CD14-positive monocyte (primary cell): ENCODE results near the gene AKR1C1. TPM values are rescaled to one million over a fixed set of nuclear protein-coding genes. Genes with fewer than 3 reads are reported as not detected.
"Not testable (repeated sequence)": the region's sequence is repeated elsewhere in the genome, so short reads cannot be mapped to it uniquely, and the experiment has no call there.

ENCODE experiments used
- DNase-seq, 3 donors: peaks; one replicate each; pipeline ENCODE4 v3.0.0-alpha.2; 2011 to 2022
- H2AFZ ChIP-seq: 2 replicates; pipeline ENCODE4 v1.6.0; 2012; ENCODE audit warnings: mild to moderate bottlenecking, low read depth, low read length, inconsistent platforms; ENCODE audit not compliant: insufficient read depth, poor library complexity, severe bottlenecking
- H3K27ac ChIP-seq, 2 donors: 1 replicate in 1 of 2; 2 replicates in 1 of 2; pipeline ENCODE4 v1.5.1; 2012 to 2013; ENCODE audit warnings: low read length in 2 of 2, control low read depth in 1 of 2, inconsistent platforms in 1 of 2, low read depth in 1 of 2, mild to moderate bottlenecking in 1 of 2
- H3K27me3 ChIP-seq, 2 donors: one replicate each; pipeline versions ENCODE4 v1.6.0 to v1.6.1; 2011 to 2013; ENCODE audit warnings: low read length in 2 of 2; ENCODE audit not compliant: control insufficient read depth in 2 of 2, insufficient read depth in 2 of 2
- H3K36me3 ChIP-seq, 2 donors: replicated peaks in 1 of 2; 1 replicate in 1 of 2; 2 replicates in 1 of 2; pipeline versions ENCODE4 v1.5.1 to v1.6.1; 2012 to 2013; ENCODE audit warnings: low read length in 2 of 2, control low read depth in 1 of 2, inconsistent platforms in 1 of 2, mild to moderate bottlenecking in 1 of 2; ENCODE audit not compliant: insufficient read depth in 2 of 2, control insufficient read depth in 1 of 2
- H3K4me1 ChIP-seq, 2 donors: 1 replicate in 1 of 2; 2 replicates in 1 of 2; pipeline versions ENCODE4 v1.5.1 to v1.6.1; 2012 to 2013; ENCODE audit warnings: low read length in 2 of 2, control low read depth in 1 of 2, inconsistent platforms in 1 of 2, mild to moderate bottlenecking in 1 of 2, moderate library complexity in 1 of 2; ENCODE audit not compliant: insufficient read depth in 2 of 2, control insufficient read depth in 1 of 2
- H3K4me2 ChIP-seq: replicated peaks from 2 replicates; pipeline ENCODE3; 2012; ENCODE audit warnings: low read length, moderate library complexity, mild to moderate bottlenecking; ENCODE audit not compliant: poor library complexity, severe bottlenecking; ENCODE audit errors: extremely low read depth
- H3K4me3 ChIP-seq, 3 experiments: fragments of 200-600 bp in 1 of 3; sonication (generic) in 1 of 3; replicated peaks in 1 of 3; 1 replicate in 2 of 3; 2 replicates in 1 of 3; pipeline ENCODE4 v1.5.1; 2011 to 2013; ENCODE audit warnings: low read length in 3 of 3, mild to moderate bottlenecking in 3 of 3, control low read depth in 2 of 3, low read depth in 2 of 3, inconsistent platforms in 1 of 3, moderate library complexity in 1 of 3
- H3K79me2 ChIP-seq: 2 replicates; pipeline ENCODE4 v1.6.0; 2012; ENCODE audit warnings: mild to moderate bottlenecking, control low read depth, inconsistent platforms, low read length, moderate library complexity; ENCODE audit not compliant: insufficient read depth
- H3K9ac ChIP-seq: 2 replicates; pipeline ENCODE4 v1.6.0; 2017; ENCODE audit warnings: low read length, mild to moderate bottlenecking; ENCODE audit not compliant: insufficient read depth, poor library complexity, severe bottlenecking
- H3K9me3 ChIP-seq, 2 donors: replicated peaks in 1 of 2; 1 replicate in 1 of 2; 2 replicates in 1 of 2; pipeline versions ENCODE4 v1.5.1 to v1.6.1; 2012 to 2013; ENCODE audit warnings: low read length in 2 of 2, control low read depth in 1 of 2; ENCODE audit not compliant: control insufficient read depth in 1 of 2, insufficient read depth in 1 of 2
- H4K20me1 ChIP-seq: 2 replicates; pipeline ENCODE4 v1.6.0; 2012; ENCODE audit warnings: mild to moderate bottlenecking, low read length, control low read depth, moderate library complexity; ENCODE audit not compliant: insufficient read depth
- H3K27ac Mint-ChIP-seq, 7 donors: one replicate each; pipeline ENCODE4 v1.8.0; 2020; ENCODE audit warnings: mild to moderate bottlenecking in 7 of 7, mixed read lengths in 7 of 7, moderate library complexity in 6 of 7, inconsistent platforms in 2 of 7
- H3K27me3 Mint-ChIP-seq, 3 donors: one replicate each; pipeline ENCODE4 v1.8.0; 2021 to 2022; ENCODE audit warnings: low read depth in 3 of 3, mild to moderate bottlenecking in 3 of 3, mixed read lengths in 3 of 3, moderate library complexity in 3 of 3, inconsistent platforms in 1 of 3
- H3K36me3 Mint-ChIP-seq, 2 donors: one replicate each; pipeline ENCODE4 v1.8.0; 2020; ENCODE audit warnings: mixed read lengths in 2 of 2, inconsistent platforms in 1 of 2, mild to moderate bottlenecking in 1 of 2
- H3K4me1 Mint-ChIP-seq: one replicate; pipeline ENCODE4 v1.8.0; 2020; ENCODE audit warnings: mild to moderate bottlenecking, mixed read lengths
- H3K4me3 Mint-ChIP-seq, 2 donors: one replicate each; pipeline ENCODE4 v1.8.0; 2020; ENCODE audit warnings: mild to moderate bottlenecking in 2 of 2, mixed read lengths in 2 of 2, moderate library complexity in 1 of 2
- H3K9me3 Mint-ChIP-seq, 7 donors: one replicate each; pipeline ENCODE4 v1.8.0; 2020 to 2022; ENCODE audit warnings: mixed read lengths in 7 of 7, mild to moderate bottlenecking in 6 of 7, moderate library complexity in 6 of 7, inconsistent platforms in 2 of 7
- WGBS: methylation state at CpG from one replicate; pipeline ENCODE4 v1.1.5; 2013; ENCODE audit warnings: missing lambda C conversion rate; ENCODE audit not compliant: insufficient coverage; 5-methylcytosine and 5-hydroxymethylcytosine counted together
- intact Hi-C, 2 donors: fragments of 100-400 bp; cut with micrococcal nuclease; formaldehyde crosslinking; loops; one replicate each; pipeline versions ENCODE4 v1.15.0 to v1.15.1; 2023
- polyA plus RNA-seq, 3 donors: library from polyadenylated mRNA; depleted of rRNA in 1 of 3; unstranded in 2 of 3; stranded (reverse) in 1 of 3; fragments of 300-500 nt in 2 of 3; fragments of >200 nt in 1 of 3; fragmentation: Illumina TruSeq in 2 of 3; gene quantifications; 1 replicate in 2 of 3; 2 replicates in 1 of 3; pipeline ENCODE4 v1.2.3, GENCODE V29; 2012 to 2021
- TF ChIP-seq, protein P1 (sequence below): fragments of 200-600 bp; IDR thresholded peaks from one replicate; pipeline ENCODE4 v1.8.0; 2022; ENCODE audit warnings: antibody characterized with exemption, mild to moderate bottlenecking

Gene AKR1C1
- polyA plus RNA-seq, 3 donors: 0.07 to 0.85 TPM; not detected in 1

DNA sequence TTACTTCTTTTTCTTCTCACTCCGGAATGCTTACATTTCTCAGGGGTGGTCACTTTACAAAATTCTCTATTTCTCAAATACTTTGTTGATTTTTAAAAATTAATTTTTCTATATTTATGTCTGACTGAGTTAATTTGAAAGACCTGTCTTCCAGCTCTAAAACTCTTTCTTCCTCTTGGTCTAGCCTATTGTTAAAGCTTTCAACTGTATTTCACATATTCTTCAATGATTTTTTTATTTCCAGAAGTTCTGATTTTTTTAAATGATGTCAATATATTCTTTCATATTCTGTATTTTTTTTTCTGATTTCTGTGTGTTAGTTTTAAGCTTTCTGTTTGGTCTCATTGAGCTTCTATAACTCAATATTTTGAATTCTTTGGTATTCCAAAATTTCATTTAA is 67.8 kb downstream of the AKR1C1 start:
- TF ChIP-seq, protein P1, sequence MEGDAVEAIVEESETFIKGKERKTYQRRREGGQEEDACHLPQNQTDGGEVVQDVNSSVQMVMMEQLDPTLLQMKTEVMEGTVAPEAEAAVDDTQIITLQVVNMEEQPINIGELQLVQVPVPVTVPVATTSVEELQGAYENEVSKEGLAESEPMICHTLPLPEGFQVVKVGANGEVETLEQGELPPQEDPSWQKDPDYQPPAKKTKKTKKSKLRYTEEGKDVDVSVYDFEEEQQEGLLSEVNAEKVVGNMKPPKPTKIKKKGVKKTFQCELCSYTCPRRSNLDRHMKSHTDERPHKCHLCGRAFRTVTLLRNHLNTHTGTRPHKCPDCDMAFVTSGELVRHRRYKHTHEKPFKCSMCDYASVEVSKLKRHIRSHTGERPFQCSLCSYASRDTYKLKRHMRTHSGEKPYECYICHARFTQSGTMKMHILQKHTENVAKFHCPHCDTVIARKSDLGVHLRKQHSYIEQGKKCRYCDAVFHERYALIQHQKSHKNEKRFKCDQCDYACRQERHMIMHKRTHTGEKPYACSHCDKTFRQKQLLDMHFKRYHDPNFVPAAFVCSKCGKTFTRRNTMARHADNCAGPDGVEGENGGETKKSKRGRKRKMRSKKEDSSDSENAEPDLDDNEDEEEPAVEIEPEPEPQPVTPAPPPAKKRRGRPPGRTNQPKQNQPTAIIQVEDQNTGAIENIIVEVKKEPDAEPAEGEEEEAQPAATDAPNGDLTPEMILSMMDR: no peak
- DNase-seq: no peak
- peaks cover 0 to 2% of the 10 kb centered on the region in 2 donors for H3K4me1 ChIP-seq
- H3K4me1 Mint-ChIP-seq: peaks cover 4% of the 10 kb centered on the region
- H2AFZ ChIP-seq: no peak overlapping the region
- no peaks in the 10 kb centered on the region for H3K27me3 ChIP-seq
- no peak overlapping the region for H3K9ac ChIP-seq
- no peaks in the 10 kb centered on the region for H3K36me3 ChIP-seq
- no peaks in the 10 kb centered on the region for H3K79me2 ChIP-seq
- H3K4me3 Mint-ChIP-seq: no peak overlapping the region
- peaks cover 28 to 33% of the 10 kb centered on the region in 2 donors for H3K9me3 ChIP-seq
- WGBS: no CpG with 5 or more reads among the region's 1 CpG
- H3K27me3 Mint-ChIP-seq: no peaks in the 10 kb centered on the region
- peaks cover 14 to 43% (median 32%) of the 10 kb centered on the region in 7 donors for H3K9me3 Mint-ChIP-seq
- H3K4me3 ChIP-seq: no peak overlapping the region
- intact Hi-C loops: no loop called here
- no peaks in the 10 kb centered on the region for H4K20me1 ChIP-seq
- no peak overlapping the region for H3K4me2 ChIP-seq
- no peaks in the 10 kb centered on the region for H3K36me3 Mint-ChIP-seq
- H3K27ac ChIP-seq: no peak overlapping the region
- no peak overlapping the region for H3K27ac Mint-ChIP-seq

DNA sequence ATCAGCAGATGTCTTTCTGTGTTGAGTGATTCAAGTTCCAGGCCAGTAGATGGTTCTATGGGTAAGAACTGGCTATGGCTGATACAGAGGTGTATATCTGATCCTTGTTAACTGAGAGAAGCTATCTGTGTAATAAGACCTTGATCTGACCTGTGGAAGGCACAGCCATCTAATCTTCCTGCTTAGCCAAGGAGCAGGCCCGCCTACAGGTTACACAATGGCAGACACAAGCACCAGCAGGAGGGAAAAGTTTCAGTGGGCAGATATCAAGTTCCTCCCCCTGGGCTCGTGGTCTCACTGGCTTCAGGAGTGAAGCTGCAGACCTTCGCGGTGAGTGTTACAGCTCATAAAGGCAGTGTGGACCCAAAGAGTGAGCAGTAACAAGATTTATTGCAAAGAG is 68.4 kb downstream of the AKR1C1 start:
- H3K9me3 Mint-ChIP-seq: peaks cover 14 to 43% (median 32%) of the 10 kb centered on the region in 7 donors

DNA sequence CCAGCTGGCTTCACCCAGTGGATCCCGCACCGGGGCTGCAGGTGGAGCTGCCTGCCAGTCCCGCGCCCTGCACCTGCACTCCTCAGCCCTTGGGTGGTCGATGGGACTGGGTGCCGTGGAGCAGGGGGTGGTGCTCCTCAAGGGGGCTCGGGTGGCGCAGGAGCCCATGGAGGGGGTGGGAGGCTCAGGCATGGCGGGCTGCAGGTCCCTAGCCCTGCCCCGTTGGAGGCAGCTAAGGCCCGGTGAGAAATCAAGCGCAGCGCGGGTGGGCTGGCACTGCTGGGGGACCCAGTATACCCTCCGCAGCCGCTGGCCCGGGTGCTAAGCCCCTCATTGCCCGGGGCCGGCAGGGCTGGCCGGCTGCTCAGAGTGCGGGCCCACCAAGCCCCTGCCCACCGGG is 69.2 kb downstream of the AKR1C1 start:
- 89% methylated on average over 16 of the region's 22 CpGs for WGBS
- peaks cover 14 to 43% (median 32%) of the 10 kb centered on the region in 7 donors for H3K9me3 Mint-ChIP-seq

More for the DNA sequence above, 68.4 kb downstream of the AKR1C1 start:
- H3K4me3 ChIP-seq, DNase-seq, intact Hi-C loops, H4K20me1 ChIP-seq, H3K4me1 ChIP-seq, H3K9ac ChIP-seq, H2AFZ ChIP-seq, H3K4me2 ChIP-seq, H3K4me3 Mint-ChIP-seq, H3K27me3 Mint-ChIP-seq, H3K27me3 ChIP-seq, H3K4me1 Mint-ChIP-seq, H3K27ac ChIP-seq, H3K36me3 ChIP-seq, H3K36me3 Mint-ChIP-seq, H3K79me2 ChIP-seq, H3K27ac Mint-ChIP-seq: not testable (repeated sequence)
- 100% methylated on average over 1 of the region's 4 CpGs for WGBS
- peaks cover 28 to 33% of the 10 kb centered on the region in 2 donors for H3K9me3 ChIP-seq

More for the DNA sequence above, 69.2 kb downstream of the AKR1C1 start:
- H3K4me1 ChIP-seq, H2AFZ ChIP-seq, H3K79me2 ChIP-seq, H3K36me3 ChIP-seq, H3K4me3 Mint-ChIP-seq, H4K20me1 ChIP-seq, H3K27me3 ChIP-seq, DNase-seq, intact Hi-C loops, H3K4me1 Mint-ChIP-seq, H3K27ac Mint-ChIP-seq, H3K9ac ChIP-seq, H3K4me3 ChIP-seq, H3K27me3 Mint-ChIP-seq, H3K27ac ChIP-seq, H3K4me2 ChIP-seq, H3K36me3 Mint-ChIP-seq: not testable (repeated sequence)
- peaks cover 28 to 33% of the 10 kb centered on the region in 2 donors for H3K9me3 ChIP-seq
